PC-3 (cell line): Measurements from ENCODE around the gene CACNA1A.
"Not testable (repeated sequence)": the region's sequence is repeated elsewhere in the genome, so short reads cannot be mapped to it uniquely, and the experiment has no call there.

ENCODE experiments used
- CTCF ChIP-seq: fragments of 300-600 bp; sonication (generic); conservative IDR thresholded peaks from 2 replicates; pipeline ENCODE4 v1.5.1; 2017; ENCODE audit warnings: antibody characterized with exemption, low read depth, mild to moderate bottlenecking, low read length
- EZH2 ChIP-seq: fragments of 300-600 bp; sonication (generic); IDR thresholded peaks from one replicate; pipeline ENCODE4 v1.6.1; 2017; ENCODE audit warnings: antibody characterized with exemption, mild to moderate bottlenecking, low read length; ENCODE audit not compliant: unreplicated experiment

- not testable (repeated sequence) for TF ChIP-seq CTCF, EZH2
Observed at GRCh38 chr19:13166151-13166550, 340.1 kb downstream of the CACNA1A start.
